Fibroblast of the aortic adventitia (primary cell): Measurements from ENCODE around the gene SNCAIP. TPM values are rescaled to one million over a fixed set of nuclear protein-coding genes. Genes with fewer than 3 reads are reported as not detected.

Experiments used
- DNase-seq: peaks from one replicate; pipeline ENCODE4 v3.0.0-alpha.2; 2010; ENCODE audit warnings: low read depth
- H3K4me3 ChIP-seq: 2 replicates; pipeline ENCODE4 v1.5.1; 2011; ENCODE audit warnings: low read depth, mild to moderate bottlenecking, control low read depth, low read length, moderate library complexity
- CTCF ChIP-seq: IDR thresholded peaks from 2 replicates; pipeline ENCODE4 v1.5.1; 2011; ENCODE audit warnings: mild to moderate bottlenecking, low read length, control low read depth, inconsistent platforms; ENCODE audit not compliant: insufficient read depth
- total RNA-seq: library from RNA; depleted of rRNA; stranded (reverse); fragments of >200 nt; gene quantifications from 2 replicates; pipeline ENCODE4 v1.2.3, GENCODE V29; 2012; ENCODE audit warnings: low replicate concordance

SNCAIP gene
- total RNA-seq, 1 donor: 0.18 TPM

- no peak for TF ChIP-seq CTCF
- H3K4me3 ChIP-seq: no peak overlapping the region
- DNase-seq: no peak
These were observed 86.0 kb downstream of the SNCAIP start for GRCh38 chr5:122398016-122398415.

GRCh38 chr5:122400341-122400740, 88.3 kb downstream of the SNCAIP start:
- DNase-seq: no peak
- TF ChIP-seq CTCF: no peak

GRCh38 chr5:122400938-122401337, 88.9 kb downstream of the SNCAIP start:
- TF ChIP-seq CTCF: no peak
- no peak overlapping the region for H3K4me3 ChIP-seq
- no peak for DNase-seq

More at GRCh38 chr5:122400341-122400740, 88.3 kb downstream of the SNCAIP start:
- H3K4me3 ChIP-seq: no peak overlapping the region

- DNase-seq: no peak
- H3K4me3 ChIP-seq: no peak overlapping the region
- TF ChIP-seq CTCF: no peak
These were observed 90.1 kb downstream of the SNCAIP start for GRCh38 chr5:122401976-122402725.

- TF ChIP-seq CTCF: no peak
- no peak for DNase-seq
These were observed 91.1 kb downstream of the SNCAIP start for GRCh38 chr5:122402955-122403685.

GRCh38 chr5:122404018-122404417, 92.0 kb downstream of the SNCAIP start:
- DNase-seq: no peak

More at GRCh38 chr5:122402955-122403685, 91.1 kb downstream of the SNCAIP start:
- H3K4me3 ChIP-seq: no peak overlapping the region

More at GRCh38 chr5:122404018-122404417, 92.0 kb downstream of the SNCAIP start:
- TF ChIP-seq CTCF: no peak
- no peak overlapping the region for H3K4me3 ChIP-seq
